CD14-positive monocyte (primary cell): ENCODE measurements around the gene TNFRSF1A. TPM values are rescaled to one million over a fixed set of nuclear protein-coding genes. Genes with fewer than 3 reads are reported as not detected.
A peak's percentile ranks its signal among the peaks of the same experiment; 100 is the strongest.

Experiments used
- DNase-seq, 3 donors: peaks; one replicate each; pipeline ENCODE4 v3.0.0-alpha.2; 2011 to 2022
- H2AFZ ChIP-seq: 2 replicates; pipeline ENCODE4 v1.6.0; 2012; ENCODE audit warnings: mild to moderate bottlenecking, low read depth, low read length, inconsistent platforms; ENCODE audit not compliant: insufficient read depth, poor library complexity, severe bottlenecking
- H3K27ac ChIP-seq, 2 donors: 1 replicate in 1 of 2; 2 replicates in 1 of 2; pipeline ENCODE4 v1.5.1; 2012 to 2013; ENCODE audit warnings: low read length in 2 of 2, control low read depth in 1 of 2, inconsistent platforms in 1 of 2, low read depth in 1 of 2, mild to moderate bottlenecking in 1 of 2
- H3K27me3 ChIP-seq, 2 donors: one replicate each; pipeline versions ENCODE4 v1.6.0 to v1.6.1; 2011 to 2013; ENCODE audit warnings: low read length in 2 of 2; ENCODE audit not compliant: control insufficient read depth in 2 of 2, insufficient read depth in 2 of 2
- H3K36me3 ChIP-seq, 2 donors: replicated peaks in 1 of 2; 1 replicate in 1 of 2; 2 replicates in 1 of 2; pipeline versions ENCODE4 v1.5.1 to v1.6.1; 2012 to 2013; ENCODE audit warnings: low read length in 2 of 2, control low read depth in 1 of 2, inconsistent platforms in 1 of 2, mild to moderate bottlenecking in 1 of 2; ENCODE audit not compliant: insufficient read depth in 2 of 2, control insufficient read depth in 1 of 2
- H3K4me1 ChIP-seq, 2 donors: 1 replicate in 1 of 2; 2 replicates in 1 of 2; pipeline versions ENCODE4 v1.5.1 to v1.6.1; 2012 to 2013; ENCODE audit warnings: low read length in 2 of 2, control low read depth in 1 of 2, inconsistent platforms in 1 of 2, mild to moderate bottlenecking in 1 of 2, moderate library complexity in 1 of 2; ENCODE audit not compliant: insufficient read depth in 2 of 2, control insufficient read depth in 1 of 2
- H3K4me2 ChIP-seq: replicated peaks from 2 replicates; pipeline ENCODE3; 2012; ENCODE audit warnings: low read length, moderate library complexity, mild to moderate bottlenecking; ENCODE audit not compliant: poor library complexity, severe bottlenecking; ENCODE audit errors: extremely low read depth
- H3K4me3 ChIP-seq, 3 experiments: fragments of 200-600 bp in 1 of 3; sonication (generic) in 1 of 3; replicated peaks in 1 of 3; 1 replicate in 2 of 3; 2 replicates in 1 of 3; pipeline ENCODE4 v1.5.1; 2011 to 2013; ENCODE audit warnings: low read length in 3 of 3, mild to moderate bottlenecking in 3 of 3, control low read depth in 2 of 3, low read depth in 2 of 3, inconsistent platforms in 1 of 3, moderate library complexity in 1 of 3
- H3K79me2 ChIP-seq: 2 replicates; pipeline ENCODE4 v1.6.0; 2012; ENCODE audit warnings: mild to moderate bottlenecking, control low read depth, inconsistent platforms, low read length, moderate library complexity; ENCODE audit not compliant: insufficient read depth
- H3K9ac ChIP-seq: 2 replicates; pipeline ENCODE4 v1.6.0; 2017; ENCODE audit warnings: low read length, mild to moderate bottlenecking; ENCODE audit not compliant: insufficient read depth, poor library complexity, severe bottlenecking
- H3K9me3 ChIP-seq, 2 donors: replicated peaks in 1 of 2; 1 replicate in 1 of 2; 2 replicates in 1 of 2; pipeline versions ENCODE4 v1.5.1 to v1.6.1; 2012 to 2013; ENCODE audit warnings: low read length in 2 of 2, control low read depth in 1 of 2; ENCODE audit not compliant: control insufficient read depth in 1 of 2, insufficient read depth in 1 of 2
- H4K20me1 ChIP-seq: 2 replicates; pipeline ENCODE4 v1.6.0; 2012; ENCODE audit warnings: mild to moderate bottlenecking, low read length, control low read depth, moderate library complexity; ENCODE audit not compliant: insufficient read depth
- H3K27ac Mint-ChIP-seq, 7 donors: one replicate each; pipeline ENCODE4 v1.8.0; 2020; ENCODE audit warnings: mild to moderate bottlenecking in 7 of 7, mixed read lengths in 7 of 7, moderate library complexity in 6 of 7, inconsistent platforms in 2 of 7
- H3K27me3 Mint-ChIP-seq, 3 donors: one replicate each; pipeline ENCODE4 v1.8.0; 2021 to 2022; ENCODE audit warnings: low read depth in 3 of 3, mild to moderate bottlenecking in 3 of 3, mixed read lengths in 3 of 3, moderate library complexity in 3 of 3, inconsistent platforms in 1 of 3
- H3K36me3 Mint-ChIP-seq, 2 donors: one replicate each; pipeline ENCODE4 v1.8.0; 2020; ENCODE audit warnings: mixed read lengths in 2 of 2, inconsistent platforms in 1 of 2, mild to moderate bottlenecking in 1 of 2
- H3K4me1 Mint-ChIP-seq: one replicate; pipeline ENCODE4 v1.8.0; 2020; ENCODE audit warnings: mild to moderate bottlenecking, mixed read lengths
- H3K4me3 Mint-ChIP-seq, 2 donors: one replicate each; pipeline ENCODE4 v1.8.0; 2020; ENCODE audit warnings: mild to moderate bottlenecking in 2 of 2, mixed read lengths in 2 of 2, moderate library complexity in 1 of 2
- H3K9me3 Mint-ChIP-seq, 7 donors: one replicate each; pipeline ENCODE4 v1.8.0; 2020 to 2022; ENCODE audit warnings: mixed read lengths in 7 of 7, mild to moderate bottlenecking in 6 of 7, moderate library complexity in 6 of 7, inconsistent platforms in 2 of 7
- WGBS: methylation state at CpG from one replicate; pipeline ENCODE4 v1.1.5; 2013; ENCODE audit warnings: missing lambda C conversion rate; ENCODE audit not compliant: insufficient coverage; 5-methylcytosine and 5-hydroxymethylcytosine counted together
- intact Hi-C, 2 donors: fragments of 100-400 bp; cut with micrococcal nuclease; formaldehyde crosslinking; loops; one replicate each; pipeline versions ENCODE4 v1.15.0 to v1.15.1; 2023
- polyA plus RNA-seq, 3 donors: library from polyadenylated mRNA; depleted of rRNA in 1 of 3; unstranded in 2 of 3; stranded (reverse) in 1 of 3; fragments of 300-500 nt in 2 of 3; fragments of >200 nt in 1 of 3; fragmentation: Illumina TruSeq in 2 of 3; gene quantifications; 1 replicate in 2 of 3; 2 replicates in 1 of 3; pipeline ENCODE4 v1.2.3, GENCODE V29; 2012 to 2021
- small RNA-seq: library from RNA; depleted of rRNA; stranded (forward); fragments of <200 nt; gene quantifications from one replicate; pipeline ENCODE3, GENCODE V24; 2012; ENCODE audit warnings: low read depth; ENCODE audit not compliant: insufficient read length
- TF ChIP-seq, protein P1 (sequence below): fragments of 200-600 bp; IDR thresholded peaks from one replicate; pipeline ENCODE4 v1.8.0; 2022; ENCODE audit warnings: antibody characterized with exemption, mild to moderate bottlenecking

TNFRSF1A gene
- polyA plus RNA-seq, 3 donors: 108 to 157 (median 152) TPM

DNA sequence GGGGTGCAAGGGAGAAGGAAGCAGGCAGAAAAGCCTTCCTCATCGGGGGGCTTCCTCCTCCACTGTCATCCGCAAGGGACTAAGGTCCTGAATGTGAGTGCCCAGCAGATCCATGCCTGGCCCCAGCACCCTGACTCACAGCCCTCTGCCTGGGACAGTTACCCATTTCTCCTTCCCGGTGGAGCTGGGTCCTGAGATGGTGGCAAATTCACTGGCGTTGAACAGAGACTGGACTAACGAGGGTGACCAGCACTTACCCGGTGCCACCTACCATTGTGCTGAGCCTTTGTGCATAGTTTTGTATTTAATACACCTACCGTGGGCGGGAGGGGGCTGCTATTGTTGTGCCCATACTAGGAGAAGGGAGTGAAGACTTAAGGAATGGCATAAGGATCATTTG, 62.2 kb downstream of the TNFRSF1A start:
- no peak overlapping the region for H3K9ac ChIP-seq
- H3K27me3 ChIP-seq: peaks cover 0 to 38% of the 10 kb centered on the region in 2 donors

DNA sequence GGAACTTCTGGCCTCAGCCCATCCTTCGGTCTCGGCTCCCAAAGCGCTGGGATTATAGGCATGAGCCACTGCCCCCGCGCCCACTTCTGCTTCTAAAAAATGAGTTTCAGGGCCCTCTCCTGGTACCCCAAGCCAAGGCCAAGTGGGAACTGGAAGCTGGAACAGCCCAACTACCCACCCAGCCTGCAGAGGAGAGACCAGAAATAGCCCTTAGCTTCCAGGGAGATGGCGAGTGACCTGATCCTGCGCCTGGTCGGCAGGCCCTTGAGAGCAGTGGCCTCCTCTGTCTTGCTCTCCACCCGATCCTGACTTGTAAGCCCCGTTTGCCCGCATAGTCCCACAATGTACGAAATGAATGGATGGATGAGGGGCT, 62.6 kb downstream of the TNFRSF1A start:
- peak overlapping the region; percentile 79 for H3K4me2 ChIP-seq
- no peaks in the 10 kb centered on the region for H3K36me3 ChIP-seq
- no peaks in the 10 kb centered on the region for H3K9me3 ChIP-seq
- peak overlapping the region; percentile 37 to 68 for H3K4me3 Mint-ChIP-seq
- peaks cover 0 to 2% of the 10 kb centered on the region in 2 donors for H3K36me3 Mint-ChIP-seq
- no peak overlapping the region for H3K27ac ChIP-seq
- no peak for DNase-seq
- H3K9ac ChIP-seq: no peak overlapping the region
- peak overlapping the region in 4 of 7 donors; percentile 32 to 61 (median 50) for H3K27ac Mint-ChIP-seq
- peaks cover 0 to 38% of the 10 kb centered on the region in 2 donors for H3K27me3 ChIP-seq
- H3K27me3 Mint-ChIP-seq: peaks cover 37 to 47% (median 45%) of the 10 kb centered on the region in 3 donors
- H3K4me1 ChIP-seq: peaks cover 7 to 14% of the 10 kb centered on the region in 2 donors
- H3K79me2 ChIP-seq: no peaks in the 10 kb centered on the region
- no peak overlapping the region for H3K4me3 ChIP-seq
- 92% methylated on average over 9 of the region's 12 CpGs for WGBS
- TF ChIP-seq, protein P1, sequence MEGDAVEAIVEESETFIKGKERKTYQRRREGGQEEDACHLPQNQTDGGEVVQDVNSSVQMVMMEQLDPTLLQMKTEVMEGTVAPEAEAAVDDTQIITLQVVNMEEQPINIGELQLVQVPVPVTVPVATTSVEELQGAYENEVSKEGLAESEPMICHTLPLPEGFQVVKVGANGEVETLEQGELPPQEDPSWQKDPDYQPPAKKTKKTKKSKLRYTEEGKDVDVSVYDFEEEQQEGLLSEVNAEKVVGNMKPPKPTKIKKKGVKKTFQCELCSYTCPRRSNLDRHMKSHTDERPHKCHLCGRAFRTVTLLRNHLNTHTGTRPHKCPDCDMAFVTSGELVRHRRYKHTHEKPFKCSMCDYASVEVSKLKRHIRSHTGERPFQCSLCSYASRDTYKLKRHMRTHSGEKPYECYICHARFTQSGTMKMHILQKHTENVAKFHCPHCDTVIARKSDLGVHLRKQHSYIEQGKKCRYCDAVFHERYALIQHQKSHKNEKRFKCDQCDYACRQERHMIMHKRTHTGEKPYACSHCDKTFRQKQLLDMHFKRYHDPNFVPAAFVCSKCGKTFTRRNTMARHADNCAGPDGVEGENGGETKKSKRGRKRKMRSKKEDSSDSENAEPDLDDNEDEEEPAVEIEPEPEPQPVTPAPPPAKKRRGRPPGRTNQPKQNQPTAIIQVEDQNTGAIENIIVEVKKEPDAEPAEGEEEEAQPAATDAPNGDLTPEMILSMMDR: no peak
- intact Hi-C loops: loop anchor here in 1 of 2 donors (2.0 to 5.0 kb wide), 2 partner anchors 47 to 84 kb away; no protein-coding TSS in a partner anchor
- no peaks in the 10 kb centered on the region for H3K9me3 Mint-ChIP-seq
- no peaks in the 10 kb centered on the region for H4K20me1 ChIP-seq
- peaks cover 9% of the 10 kb centered on the region for H3K4me1 Mint-ChIP-seq
- no peak overlapping the region for H2AFZ ChIP-seq

More for the DNA sequence above, 62.2 kb downstream of the TNFRSF1A start:
- TF ChIP-seq, protein P1: no peak
- H3K4me1 Mint-ChIP-seq: peaks cover 9% of the 10 kb centered on the region
- peak overlapping the region in 3 of 7 donors; percentile 32 to 60 (median 41) for H3K27ac Mint-ChIP-seq
- H3K36me3 Mint-ChIP-seq: peaks cover 0 to 2% of the 10 kb centered on the region in 2 donors
- 98% methylated on average over 6 of the region's 8 CpGs for WGBS
- H3K27me3 Mint-ChIP-seq: peaks cover 37 to 50% (median 44%) of the 10 kb centered on the region in 3 donors
- Histone ChIP-seq H3K9me3 (no peaks in the 10 kb centered on the region), H3K79me2 (no peaks in the 10 kb centered on the region), H3K4me1 (peaks cover 7 to 14% of the 10 kb centered on the region in 2 donors), H2AFZ (no peak overlapping the region), H4K20me1 (no peaks in the 10 kb centered on the region), H3K36me3 (no peaks in the 10 kb centered on the region), H3K4me2 (no peak overlapping the region), H3K27ac (no peak overlapping the region), H3K4me3 (no peak overlapping the region)
- DNase-seq: no peak
- H3K4me3 Mint-ChIP-seq: peak overlapping the region in 1 of 2 donors; percentile 68
- H3K9me3 Mint-ChIP-seq: no peaks in the 10 kb centered on the region
- intact Hi-C loops: loop anchor here in 1 of 2 donors (2.0 to 5.0 kb wide), 3 partner anchors 47 to 217 kb away; no protein-coding TSS in a partner anchor

Small RNA genes lying within 50 kb of the gene (small RNA-seq; reads per million reads assigned to genes)
- not detected for gene RN7SL391P

Other genes starting within 250 kb of the TNFRSF1A start
- gene VWF, start 217.4 kb downstream of the TNFRSF1A start, polyA plus RNA-seq: under 1 TPM; 0.17 to 0.49 (median 0.48) TPM
- gene CD9, start 141.7 kb downstream of the TNFRSF1A start, polyA plus RNA-seq: 100 to 1,000 TPM in 1 of 3 donors, 1 to 10 TPM in 2; 7.6 to 323 (median 7.7) TPM
- gene PLEKHG6, start 31.4 kb downstream of the TNFRSF1A start, polyA plus RNA-seq: under 1 TPM in 1 of 3 donors, not detected in 2; 0.05 TPM
- gene SCNN1A, start 33.5 kb upstream of the TNFRSF1A start, polyA plus RNA-seq: under 1 TPM; 0.11 to 0.68 (median 0.63) TPM
- 100 to 1,000 TPM in 1 of 3 donors, 10 to 100 TPM in 2; 56.4 to 108 (median 60.6) TPM for gene LTBR, start 42.1 kb upstream of the TNFRSF1A start, polyA plus RNA-seq
- gene CD27, start 102.9 kb upstream of the TNFRSF1A start, polyA plus RNA-seq: 1 to 10 TPM in 1 of 3 donors, under 1 TPM in 2; 0.08 to 1.2 (median 0.88) TPM
- 100 to 1,000 TPM in 1 of 3 donors, 10 to 100 TPM in 2; 89.3 to 145 (median 91.8) TPM for gene TAPBPL, start 110.0 kb upstream of the TNFRSF1A start, polyA plus RNA-seq
- gene VAMP1, start 128.6 kb upstream of the TNFRSF1A start, polyA plus RNA-seq: 10 to 100 TPM in 1 of 3 donors, under 1 TPM in 2; 0.84 to 24.6 (median 0.85) TPM
- 100 to 1,000 TPM in 2 of 3 donors, 10 to 100 TPM in 1; 22.0 to 238 (median 189) TPM for gene MRPL51, start 151.2 kb upstream of the TNFRSF1A start, polyA plus RNA-seq
- 10 to 100 TPM in 1 of 3 donors, 1 to 10 TPM in 2; 6.2 to 15.0 (median 8.3) TPM for gene NCAPD2, start 152.0 kb upstream of the TNFRSF1A start, polyA plus RNA-seq
- 1,000 to 10,000 TPM; 2,879 to 3,427 (median 3,223) TPM for gene GAPDH, start 192.4 kb upstream of the TNFRSF1A start, polyA plus RNA-seq
- gene IFFO1, start 214.0 kb upstream of the TNFRSF1A start, polyA plus RNA-seq: 100 to 1,000 TPM in 1 of 3 donors, 10 to 100 TPM in 2; 10.7 to 178 (median 11.1) TPM
- 10 to 100 TPM in 1 of 3 donors, 1 to 10 TPM in 2; 3.9 to 54.5 (median 5.7) TPM for gene NOP2, start 226.2 kb upstream of the TNFRSF1A start, polyA plus RNA-seq